Kidney tubule cell (primary cell): ENCODE results near the gene ALDH5A1.
A peak's percentile ranks its signal among the peaks of the same experiment; 100 is the strongest.

Experiments
- DNase-seq: peaks from one replicate; pipeline ENCODE4 v3.0.0-alpha.2; 2018; ENCODE audit warnings: low spot score

ALDH5A1 gene

DNA sequence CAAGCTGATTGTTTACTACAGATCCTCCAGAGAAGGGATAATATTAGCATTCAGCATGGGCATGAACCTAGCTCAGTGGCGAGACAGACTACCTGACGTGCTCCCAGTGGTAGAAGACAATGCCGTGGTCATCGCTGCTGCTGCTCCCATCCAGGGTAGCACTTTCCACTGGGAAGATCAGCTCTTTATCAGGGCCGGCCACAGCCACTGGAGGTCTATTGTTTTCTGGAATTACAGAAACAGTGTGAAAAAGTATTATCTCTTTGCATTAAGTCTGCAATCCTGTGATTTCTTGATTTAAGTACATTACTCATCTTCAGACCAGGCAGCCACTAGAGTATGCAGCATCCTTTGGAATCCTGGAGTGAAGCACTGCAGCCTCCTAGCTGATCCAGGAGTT lies 75.0 kb downstream of the ALDH5A1 start:
- no peak for DNase-seq

GRCh38 chr6:24571361-24571760 lies 76.6 kb downstream of the ALDH5A1 start:
- no peak for DNase-seq

DNA sequence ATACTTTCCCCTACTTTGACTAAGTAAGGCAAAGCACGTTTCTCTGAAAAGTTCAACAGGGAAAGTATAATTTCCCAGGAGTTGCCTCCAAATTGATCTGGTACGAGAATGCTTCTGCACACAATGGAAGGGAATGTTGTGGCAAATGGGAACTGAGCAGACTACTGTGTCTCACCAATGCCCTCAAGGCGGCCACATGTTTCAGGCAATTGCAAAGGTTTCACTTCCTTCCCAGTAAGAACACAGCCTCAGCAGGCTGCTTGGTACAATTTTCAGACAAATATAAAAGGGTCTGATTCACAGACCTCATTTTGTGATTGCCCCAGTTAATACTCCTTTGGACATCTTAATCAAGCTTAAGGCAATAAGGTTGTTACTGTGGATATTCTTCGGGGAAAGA lies 80.0 kb downstream of the ALDH5A1 start:
- DNase-seq = no peak

GRCh38 chr6:24576447-24576846 lies 81.7 kb downstream of the ALDH5A1 start:
- DNase-seq = no peak

GRCh38 chr6:24581084-24581669 lies 86.4 kb downstream of the ALDH5A1 start:
- peak; percentile 63 for DNase-seq

GRCh38 chr6:24583463-24584381 lies 89.0 kb downstream of the ALDH5A1 start:
- peak; percentile 68 for DNase-seq

GRCh38 chr6:24584382-24584720 lies 89.6 kb downstream of the ALDH5A1 start:
- no peak for DNase-seq
